HG02938 (cell line): ENCODE results near the gene HRH2.
"Not testable (repeated sequence)": the region's sequence is repeated elsewhere in the genome, so short reads cannot be mapped to it uniquely, and the experiment has no call there.

ENCODE experiments used
- ATAC-seq: cut with Tn5 transposase; IDR thresholded peaks from one replicate; pipeline ENCODE4 v1.9.1; 2021; ENCODE audit warnings: mild to moderate bottlenecking, moderate library complexity; ENCODE audit not compliant: unreplicated experiment

Gene HRH2

DNA sequence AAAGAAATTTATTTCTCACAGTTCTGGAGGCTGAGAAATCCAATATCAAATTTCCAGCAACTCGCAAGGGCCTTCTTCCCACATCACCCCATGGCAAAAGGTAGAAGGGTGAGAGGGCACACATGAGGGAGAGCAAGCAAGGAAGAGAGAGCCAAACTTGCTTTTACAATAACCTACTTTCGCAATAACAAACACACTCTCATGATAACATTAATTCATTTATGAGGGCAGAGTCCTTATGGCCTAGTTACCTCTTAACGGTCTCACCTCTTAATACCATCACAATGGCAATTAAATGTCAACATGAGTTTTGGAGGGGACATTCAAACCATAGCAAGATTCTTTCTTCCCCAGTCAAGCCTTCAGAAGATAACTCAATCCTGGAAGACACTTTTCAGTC is 11.6 kb upstream of the HRH2 start:
- no peak for ATAC-seq

DNA sequence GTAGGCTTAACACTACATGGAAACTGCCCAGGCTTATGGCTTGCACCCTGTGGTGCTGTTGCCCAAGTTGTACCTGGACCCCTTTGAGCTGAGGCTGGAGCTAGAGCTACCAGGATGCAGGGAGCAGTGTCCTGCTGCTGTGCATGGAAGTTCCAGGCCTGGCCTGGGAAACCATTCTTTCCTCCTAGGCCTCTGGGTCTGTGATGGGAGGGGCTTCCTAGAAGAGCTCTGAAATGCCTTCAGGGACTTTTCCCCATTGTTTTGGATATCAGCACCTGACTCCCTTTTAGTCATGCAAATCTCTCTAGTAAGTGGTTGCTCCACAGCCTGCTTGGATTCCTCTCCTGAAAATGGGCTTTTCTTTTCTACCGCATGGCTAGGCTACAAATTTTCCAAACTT is 7.9 kb upstream of the HRH2 start:
- ATAC-seq = no peak

DNA sequence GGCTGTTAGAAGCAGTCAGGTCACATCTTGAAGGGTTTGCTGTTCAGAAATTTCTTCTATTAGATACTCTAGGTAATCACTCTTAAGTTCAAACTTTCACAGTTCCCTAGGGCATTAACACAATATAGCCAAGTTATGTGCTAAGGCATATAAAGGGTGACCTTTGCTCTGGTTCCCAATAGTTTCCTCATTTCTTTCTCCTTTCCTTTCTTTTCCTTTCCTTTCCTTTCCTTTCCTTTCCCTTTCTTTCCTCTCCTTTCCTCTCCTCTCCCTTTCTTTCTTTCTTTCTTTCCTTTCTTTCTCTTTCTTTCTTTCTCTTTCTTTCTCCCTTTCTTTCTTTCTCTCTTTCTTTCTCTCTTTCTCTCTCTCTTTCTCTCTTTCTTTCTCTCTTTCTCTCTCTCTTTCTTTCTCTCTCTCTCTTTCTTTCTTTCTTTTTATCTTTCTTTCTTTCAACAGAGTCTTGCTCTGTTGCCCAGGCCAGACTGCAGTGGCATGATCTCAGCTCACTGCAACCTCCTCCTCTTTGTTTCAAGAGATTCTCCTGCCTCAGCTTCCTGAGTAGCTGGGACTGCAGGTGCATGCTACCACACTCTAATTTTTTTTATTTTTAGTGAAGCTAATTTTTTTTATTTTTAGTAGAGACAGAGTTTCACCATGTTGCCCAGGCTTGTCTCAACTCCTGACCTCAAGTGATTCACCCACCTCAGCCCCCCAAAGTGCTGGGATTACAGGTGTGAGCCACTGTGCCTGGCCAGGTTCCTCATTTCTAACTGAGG is 7.3 kb upstream of the HRH2 start:
- not testable (repeated sequence) for ATAC-seq

DNA sequence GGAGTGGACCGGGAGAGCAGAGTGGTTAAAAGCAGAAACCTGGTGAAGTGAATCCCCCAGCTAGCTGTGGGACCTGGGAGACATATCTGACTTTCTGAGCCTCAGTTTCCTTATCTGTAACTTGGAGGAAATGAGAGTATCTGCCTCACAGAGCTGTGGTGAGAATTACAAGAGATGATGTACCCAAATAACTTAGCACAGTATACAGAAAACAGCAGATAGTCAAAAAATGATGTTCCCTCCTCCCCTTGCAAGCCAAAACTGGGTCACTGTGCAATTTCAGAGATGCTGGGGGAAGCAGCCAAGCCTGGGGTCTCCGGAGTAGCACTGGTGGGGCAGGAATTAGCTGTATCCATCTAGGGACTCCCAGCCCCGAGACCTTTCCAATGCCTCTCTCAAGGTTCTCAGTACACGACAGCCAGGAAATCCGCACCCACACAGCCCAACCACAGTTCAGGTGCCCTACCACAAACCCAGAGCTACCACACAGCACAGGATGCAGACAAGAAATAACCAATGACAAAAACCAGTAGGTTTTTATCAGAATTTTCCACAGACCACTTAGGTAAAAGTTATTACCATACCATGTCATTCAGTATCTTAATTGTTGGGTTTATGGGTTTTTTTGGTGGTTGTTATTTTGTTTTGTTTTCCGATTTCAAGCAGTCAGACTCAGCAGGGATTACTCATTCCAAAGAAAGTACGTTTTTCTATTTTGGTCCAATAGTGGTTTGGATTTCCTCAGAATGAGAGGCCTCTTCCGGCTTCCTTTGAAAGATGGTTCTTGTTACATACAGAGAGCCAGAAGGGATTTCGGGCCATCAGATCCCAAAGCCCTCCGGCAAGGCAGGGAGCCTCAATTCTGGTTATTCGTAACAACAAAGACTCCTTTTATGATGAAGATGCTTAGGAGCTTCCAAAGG is 4.9 kb upstream of the HRH2 start:
- no peak for ATAC-seq

DNA sequence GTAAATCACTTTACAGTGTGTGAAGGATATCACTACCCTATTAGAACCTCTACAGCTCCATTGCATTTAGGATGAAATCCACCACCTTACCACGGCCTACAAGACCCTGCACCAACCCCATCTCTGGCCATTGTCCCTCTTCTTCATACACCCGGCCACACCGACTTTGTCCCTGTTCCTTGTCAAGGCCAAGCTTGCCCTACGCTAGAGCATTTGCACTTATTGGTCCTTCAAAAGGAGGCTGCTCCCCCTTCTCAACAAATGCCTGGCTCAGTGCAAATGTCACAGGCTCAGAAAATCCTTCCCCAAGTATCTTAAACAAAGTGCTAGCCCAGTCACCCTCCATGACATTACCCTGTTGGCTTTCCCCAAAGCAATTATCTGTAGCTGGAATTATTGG is 4.1 kb upstream of the HRH2 start:
- no peak for ATAC-seq

DNA sequence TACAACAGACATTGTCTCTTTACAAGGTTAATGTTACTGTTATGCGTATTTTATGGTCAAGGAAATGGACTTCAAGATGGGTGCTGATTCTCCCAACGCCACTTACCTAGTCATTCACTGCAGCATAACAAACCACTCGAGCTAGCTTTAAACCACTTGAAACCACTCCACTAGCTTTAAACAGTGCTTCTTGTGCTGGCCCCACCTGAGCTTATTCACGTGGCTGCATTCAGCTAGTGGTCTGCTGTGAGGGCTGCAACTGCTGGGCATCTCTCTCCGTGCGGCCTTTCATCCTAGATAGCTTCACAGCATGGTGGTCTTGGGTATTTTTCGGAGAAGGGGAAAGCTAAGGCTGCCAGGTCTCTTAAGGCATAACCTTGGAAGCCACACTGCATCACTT is 3.5 kb upstream of the HRH2 start:
- no peak for ATAC-seq

DNA sequence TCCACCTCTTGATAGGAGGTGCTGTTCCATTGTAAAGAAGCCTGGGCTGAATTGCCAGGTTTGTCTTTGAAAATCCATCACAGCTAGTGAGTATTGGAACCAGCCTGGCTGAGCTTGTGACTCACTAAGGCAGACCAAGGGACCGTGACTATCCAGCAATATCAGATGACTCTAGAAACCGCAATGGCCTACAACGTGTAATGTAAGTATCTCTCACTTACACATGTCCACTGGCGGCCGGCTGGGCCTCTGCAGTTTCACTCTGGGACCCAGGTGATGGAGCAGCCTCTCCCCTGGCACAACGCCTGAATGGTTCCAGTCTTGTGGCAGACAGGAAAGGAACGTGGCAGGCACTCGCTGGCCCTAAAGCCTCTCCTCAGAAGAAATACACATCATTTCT is 3.1 kb upstream of the HRH2 start:
- ATAC-seq = no peak

DNA sequence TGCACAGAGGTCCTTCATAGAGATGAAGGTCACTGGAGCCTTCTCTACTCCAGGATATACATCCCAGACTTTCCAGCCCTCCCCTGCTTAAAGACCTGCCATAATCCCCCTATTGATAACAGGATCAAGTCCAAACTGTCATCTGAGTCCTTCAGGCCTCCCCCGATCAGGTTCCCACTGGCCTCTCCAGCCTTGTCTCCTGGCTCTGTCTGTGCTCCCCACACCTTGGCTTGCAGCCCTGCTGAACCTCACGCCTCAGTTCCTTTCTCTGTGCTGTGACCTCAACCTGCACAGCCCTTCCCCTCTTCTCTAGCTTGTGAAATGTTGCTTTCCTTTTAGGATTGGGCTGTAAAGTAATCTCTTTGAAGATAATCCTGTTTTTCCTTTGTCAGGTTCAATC is 2.5 kb upstream of the HRH2 start:
- no peak for ATAC-seq

DNA sequence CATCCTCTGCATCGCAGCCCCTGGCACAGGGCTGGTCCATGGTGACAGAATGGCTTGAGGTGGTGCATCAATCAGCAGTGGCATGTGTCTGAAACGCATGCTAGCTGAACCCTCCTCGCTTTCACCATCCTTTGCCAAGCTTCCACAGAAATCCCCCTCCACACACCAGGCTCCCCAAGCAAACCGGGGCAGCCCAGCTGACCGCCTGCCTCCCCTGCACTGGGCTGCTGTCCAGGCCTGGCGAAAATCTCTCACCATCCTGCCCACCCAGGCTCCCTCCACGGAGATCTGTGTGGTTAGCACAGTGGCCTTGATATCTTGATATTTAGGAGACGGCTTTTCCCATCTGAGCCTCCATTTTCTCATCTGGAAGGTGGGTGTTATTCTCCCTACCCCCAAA is 905 bp upstream of the HRH2 start:
- ATAC-seq = no peak

DNA sequence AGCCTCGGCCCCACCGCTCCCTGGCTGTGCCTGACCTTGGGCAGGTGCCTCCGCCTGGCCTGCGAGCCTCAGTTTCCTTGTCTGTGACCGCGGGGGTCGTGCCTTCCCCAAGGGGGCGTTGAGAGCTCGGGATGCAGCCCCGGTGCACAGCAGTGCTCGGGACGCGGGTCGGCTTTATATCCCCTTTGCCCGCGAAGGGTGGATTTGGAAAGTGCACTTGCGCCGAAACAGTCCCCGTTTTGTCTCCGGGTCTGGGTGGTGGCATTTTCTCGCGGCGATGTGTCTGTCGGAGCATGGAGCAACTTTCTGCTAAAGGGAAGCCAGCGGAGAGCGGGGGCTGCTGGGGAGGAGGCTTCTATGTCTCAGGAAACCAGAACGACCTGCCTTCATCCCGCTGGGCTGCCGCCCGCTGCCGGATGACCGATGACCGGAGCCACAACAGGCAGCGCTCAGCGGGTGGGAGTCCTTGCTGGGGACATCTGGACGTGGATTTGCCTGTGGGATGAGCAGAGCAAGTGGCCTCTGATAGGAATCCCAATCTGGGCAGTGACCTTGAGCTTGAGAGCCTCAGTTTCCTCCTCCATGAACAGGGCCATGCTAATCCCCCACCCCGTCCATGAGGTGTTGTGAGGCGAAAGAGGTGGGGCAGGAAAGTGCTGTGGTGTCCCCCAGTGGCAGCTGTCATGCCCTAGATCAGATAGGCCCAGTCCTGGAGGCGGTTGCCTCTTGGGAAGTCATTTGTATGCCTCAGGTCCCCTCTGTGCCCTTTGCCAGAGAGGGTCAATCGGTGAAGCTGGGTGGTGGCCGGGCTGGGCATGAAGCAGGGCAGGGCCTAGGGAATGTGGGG is 651 bp downstream of the HRH2 start:
- ATAC-seq = no peak

DNA sequence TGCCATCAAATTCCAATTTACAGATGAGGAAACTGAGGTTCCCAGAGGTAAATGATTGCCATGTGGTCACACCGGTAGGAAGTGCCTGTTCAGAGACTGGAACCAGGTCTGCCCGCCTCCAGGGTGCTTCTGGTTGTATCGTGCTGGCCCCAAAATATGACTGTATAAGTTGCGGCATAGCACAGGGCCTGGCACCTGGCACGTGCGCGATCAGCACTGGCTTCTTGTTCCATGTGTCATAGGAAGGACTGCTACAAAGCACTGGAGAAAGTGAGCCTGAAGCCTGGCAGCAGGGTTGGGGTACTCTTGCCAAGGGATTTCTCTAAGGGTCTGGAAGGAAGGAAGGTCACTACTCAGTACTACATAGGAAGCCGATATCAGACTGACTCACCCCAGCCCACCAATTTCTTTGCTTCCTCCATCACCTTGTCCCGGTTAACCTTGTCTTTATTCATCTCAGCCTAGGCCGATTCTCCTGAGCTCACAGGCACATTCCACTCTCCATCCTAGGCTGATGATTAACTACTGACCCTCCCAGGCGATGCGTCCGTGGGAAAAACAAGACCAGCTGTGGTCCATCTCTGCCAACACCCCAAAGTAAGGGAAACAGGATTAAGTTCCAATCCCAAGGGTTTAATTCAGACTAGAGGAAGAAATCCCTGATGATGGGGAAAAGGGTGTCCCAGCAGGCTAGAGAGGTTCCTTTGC is 1.8 kb downstream of the HRH2 start:
- no peak for ATAC-seq

DNA sequence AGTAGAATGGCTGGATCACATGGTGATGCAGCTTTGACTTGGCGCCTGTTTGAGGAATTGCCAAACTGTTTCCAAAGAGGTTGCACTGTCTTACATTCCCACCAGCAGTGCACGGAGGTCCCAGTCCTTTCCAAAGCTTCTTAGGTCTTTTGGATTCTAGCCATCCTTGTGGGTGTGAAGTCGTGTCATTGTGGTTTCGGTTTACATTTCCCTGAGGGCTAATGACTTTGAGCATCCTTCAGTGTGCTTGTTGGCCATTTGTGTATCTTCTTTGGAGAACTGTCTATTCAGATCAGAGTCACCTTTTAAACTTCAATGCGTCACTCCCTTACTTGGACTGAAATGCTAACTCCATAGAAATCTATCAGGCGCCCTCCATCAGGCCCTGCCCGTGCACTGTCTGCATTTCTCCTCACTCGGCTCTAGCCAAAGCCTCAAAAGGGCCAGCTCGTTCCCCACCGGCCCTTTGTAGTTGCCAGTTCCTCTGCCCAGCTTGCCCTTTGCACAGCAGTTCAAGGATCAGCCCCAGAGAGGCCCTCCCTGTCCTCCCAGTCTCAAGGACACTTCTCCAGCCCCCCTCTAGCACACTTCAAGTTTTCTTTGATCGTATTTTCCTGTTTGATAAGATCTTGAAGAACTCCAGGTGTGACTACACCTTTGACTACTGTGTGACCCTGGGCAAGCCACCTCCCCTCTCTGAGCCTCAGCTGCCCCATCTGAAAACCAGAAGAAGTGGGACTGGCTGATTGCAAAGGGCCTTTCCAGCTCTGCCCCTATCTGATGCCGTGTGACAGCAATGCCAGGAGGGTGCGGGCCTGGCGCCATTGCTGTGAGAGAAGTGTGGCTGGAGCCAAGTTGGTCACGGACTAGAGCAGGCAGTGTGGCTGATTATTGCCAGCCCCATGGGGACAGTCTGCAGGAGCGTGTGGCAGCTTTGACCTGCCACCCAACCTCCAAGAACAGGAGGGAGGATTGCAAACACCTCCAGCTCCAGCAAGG is 5.6 kb downstream of the HRH2 start:
- ATAC-seq = no peak

DNA sequence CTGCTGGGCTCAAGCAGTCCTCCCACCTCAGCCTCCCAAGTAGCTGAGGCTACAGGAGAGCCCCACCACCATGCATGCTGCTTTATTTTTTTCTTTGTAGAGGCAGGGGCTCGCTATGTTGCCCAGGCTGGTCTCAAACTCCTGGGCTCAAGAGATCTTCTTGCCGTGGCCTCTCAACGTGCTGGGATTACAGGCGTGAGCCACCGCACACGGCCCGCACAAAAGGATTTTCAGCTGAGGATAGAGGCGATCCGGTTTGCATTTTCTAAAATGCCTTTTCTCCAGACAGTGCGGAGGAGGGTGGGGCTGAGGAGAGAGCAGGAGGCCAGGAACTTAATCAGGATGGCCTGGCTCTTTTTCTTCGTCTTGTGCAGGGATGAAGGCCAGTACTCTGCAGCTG is 6.9 kb downstream of the HRH2 start:
- ATAC-seq = no peak

DNA sequence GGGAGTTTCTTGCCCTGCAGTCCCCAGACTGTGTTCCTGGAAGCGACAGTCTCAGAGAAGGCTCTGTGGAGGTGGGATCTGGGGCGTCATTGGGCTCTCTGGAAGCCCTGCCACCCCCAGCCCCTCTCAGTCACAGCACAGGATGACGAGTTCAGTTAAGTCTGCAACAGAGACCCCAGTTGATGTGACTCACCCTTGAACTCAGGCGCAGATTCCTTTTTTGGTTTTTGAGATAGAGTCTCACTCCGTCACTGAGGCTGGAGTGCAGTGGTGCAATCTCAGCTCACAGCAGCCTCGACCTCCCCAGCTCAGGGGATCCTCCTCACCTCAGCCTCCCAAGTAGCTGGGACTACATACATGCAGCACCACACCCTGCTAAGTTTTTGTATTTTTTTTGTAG is 8.3 kb downstream of the HRH2 start:
- ATAC-seq = no peak

DNA sequence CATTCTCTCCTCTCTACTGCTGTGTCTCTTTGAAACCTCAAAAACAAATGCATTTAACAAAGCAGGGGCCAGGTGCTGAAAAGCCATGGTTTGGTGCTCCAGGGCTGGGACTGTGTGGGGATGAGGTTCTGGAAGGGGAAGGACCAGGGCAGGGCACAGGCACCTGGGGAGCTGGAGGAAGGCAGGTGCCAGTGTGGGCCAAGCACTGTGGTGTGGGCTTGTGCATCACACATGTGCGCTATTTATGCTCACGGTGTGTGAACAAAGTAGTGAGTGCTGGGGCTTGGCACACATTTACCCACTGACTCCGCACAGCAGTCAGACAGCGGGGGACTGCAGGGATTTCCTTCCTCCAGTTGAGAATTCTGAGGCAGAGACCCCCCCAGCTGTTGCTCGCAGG is 10.1 kb downstream of the HRH2 start:
- ATAC-seq = no peak

DNA sequence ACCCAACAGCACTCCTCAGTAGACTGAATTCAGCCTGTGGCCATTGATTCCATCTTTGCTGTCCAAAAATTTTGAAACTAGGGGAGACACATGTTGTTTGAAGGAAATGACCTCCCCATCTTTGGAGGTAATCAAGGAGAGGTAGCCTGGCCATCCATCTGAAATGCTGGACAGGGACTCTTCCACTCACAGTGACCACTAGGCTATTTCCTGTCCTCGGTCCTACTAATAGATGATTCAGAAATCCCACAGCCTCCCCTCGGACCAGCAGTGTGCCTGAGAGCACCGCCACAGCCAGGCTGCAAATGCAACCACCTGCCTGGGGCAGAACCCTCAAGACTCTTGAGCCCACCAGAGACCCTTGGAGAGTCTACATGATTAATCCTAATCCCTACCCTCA is 12.5 kb downstream of the HRH2 start:
- no peak for ATAC-seq

DNA sequence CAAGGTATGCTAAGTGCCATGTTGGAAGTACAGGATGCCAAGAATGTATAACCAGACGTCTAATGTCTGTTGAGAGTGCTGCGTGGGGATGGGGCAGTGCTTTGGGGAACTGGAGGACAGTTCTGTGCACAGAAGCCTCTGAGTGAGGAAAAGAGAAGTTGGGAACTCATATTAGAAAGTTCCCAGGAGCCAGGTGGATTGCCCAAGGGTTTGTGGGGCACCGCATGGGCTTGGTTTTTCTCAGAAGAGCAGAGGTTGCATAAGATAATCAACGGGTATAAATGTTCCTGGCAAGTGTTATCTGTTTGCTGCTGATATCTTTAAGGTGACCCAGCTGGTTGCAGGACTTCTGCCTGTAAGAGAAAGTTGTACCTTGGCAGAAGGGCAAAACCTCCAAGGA is 13.1 kb downstream of the HRH2 start:
- no peak for ATAC-seq

DNA sequence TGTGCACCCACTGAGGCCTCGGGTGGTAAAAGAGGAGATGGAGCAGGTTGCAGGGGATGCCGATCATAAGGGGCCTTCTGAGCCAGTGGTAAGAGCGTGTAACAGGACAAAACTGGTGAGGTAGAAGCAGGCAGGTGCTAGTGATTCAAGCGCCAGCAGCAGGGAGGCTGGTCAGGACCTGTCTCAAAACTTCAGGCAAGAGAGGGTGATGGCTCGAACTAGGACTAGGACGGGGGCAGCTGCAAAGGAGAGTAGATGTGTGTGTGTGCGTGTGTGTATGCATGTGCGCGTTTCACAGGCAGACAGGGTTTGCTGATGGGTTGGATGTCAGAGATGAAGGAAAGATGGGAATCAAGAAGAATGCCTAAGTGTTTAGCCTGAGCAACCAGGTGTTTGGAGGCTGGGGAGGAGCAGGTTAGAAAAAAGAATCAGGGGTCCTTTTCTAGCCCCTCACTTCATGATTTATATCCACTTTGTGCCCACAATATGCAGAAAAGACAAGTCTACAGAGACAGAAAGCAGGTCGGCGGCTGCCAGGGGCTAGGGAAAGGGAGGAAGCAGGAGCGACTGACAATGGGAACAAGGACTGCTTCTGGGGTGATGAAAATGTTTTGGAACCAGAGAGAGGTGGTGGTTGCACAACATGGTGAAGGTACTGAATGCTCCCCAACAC is 15.2 kb downstream of the HRH2 start:
- no peak for ATAC-seq

DNA sequence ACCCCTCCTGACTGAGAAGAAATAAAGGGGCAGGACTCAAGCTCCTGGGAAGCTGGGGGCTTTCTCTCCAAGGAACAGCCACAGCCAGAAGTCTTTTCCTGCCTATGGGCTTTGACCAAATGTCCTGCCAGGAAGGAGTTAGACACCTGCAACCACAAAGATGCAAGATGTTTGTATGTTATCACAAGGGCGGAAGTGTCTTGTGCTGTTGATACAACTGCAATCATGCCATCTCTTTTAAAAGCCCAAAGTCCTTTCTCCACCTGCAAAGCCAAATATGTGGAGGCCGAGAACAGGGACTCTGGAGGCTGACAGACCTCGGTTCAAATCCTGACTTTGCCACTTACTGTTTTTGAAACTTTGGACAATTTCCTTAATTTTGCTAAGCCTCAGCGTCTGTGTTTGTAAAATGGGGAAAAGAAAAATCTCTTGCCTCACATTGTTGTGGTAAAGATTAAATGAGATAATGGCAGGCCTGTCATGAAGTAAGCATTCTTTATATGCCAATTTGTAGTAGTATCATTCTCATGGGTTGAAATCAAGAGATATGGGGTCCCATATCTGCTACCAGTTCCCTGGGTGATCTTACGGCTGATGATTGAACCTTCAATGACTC is 17.0 kb downstream of the HRH2 start:
- ATAC-seq = no peak
